ENCODE measurements around the gene FBXO45. TPM values are rescaled to one million over a fixed set of nuclear protein-coding genes. Genes with fewer than 3 reads are reported as not detected.
A peak's percentile ranks its signal among the peaks of the same experiment; 100 is the strongest.
"Not testable (repeated sequence)": the region's sequence is repeated elsewhere in the genome, so short reads cannot be mapped to it uniquely, and the experiment has no call there.

The FBXO45 gene
- total and polyA plus RNA-seq, 12 donors: 1.5 to 8.1 (median 5.1) TPM

GRCh38 chr3:196633555-196634151, 65.2 kb downstream of the FBXO45 start:
- 75 to 88% (median 83%) methylated on average over 11 to 12 of the region's 12 CpGs for WGBS, 4 donors
- no peak for DNase-seq
- no peak for TF ChIP-seq POLR2A (IDR thresholded peaks at IDR 0.05)
- TF ChIP-seq, protein P1, sequence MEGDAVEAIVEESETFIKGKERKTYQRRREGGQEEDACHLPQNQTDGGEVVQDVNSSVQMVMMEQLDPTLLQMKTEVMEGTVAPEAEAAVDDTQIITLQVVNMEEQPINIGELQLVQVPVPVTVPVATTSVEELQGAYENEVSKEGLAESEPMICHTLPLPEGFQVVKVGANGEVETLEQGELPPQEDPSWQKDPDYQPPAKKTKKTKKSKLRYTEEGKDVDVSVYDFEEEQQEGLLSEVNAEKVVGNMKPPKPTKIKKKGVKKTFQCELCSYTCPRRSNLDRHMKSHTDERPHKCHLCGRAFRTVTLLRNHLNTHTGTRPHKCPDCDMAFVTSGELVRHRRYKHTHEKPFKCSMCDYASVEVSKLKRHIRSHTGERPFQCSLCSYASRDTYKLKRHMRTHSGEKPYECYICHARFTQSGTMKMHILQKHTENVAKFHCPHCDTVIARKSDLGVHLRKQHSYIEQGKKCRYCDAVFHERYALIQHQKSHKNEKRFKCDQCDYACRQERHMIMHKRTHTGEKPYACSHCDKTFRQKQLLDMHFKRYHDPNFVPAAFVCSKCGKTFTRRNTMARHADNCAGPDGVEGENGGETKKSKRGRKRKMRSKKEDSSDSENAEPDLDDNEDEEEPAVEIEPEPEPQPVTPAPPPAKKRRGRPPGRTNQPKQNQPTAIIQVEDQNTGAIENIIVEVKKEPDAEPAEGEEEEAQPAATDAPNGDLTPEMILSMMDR (IDR thresholded peaks at IDR 0.05): no peak
- peaks cover 9 to 20% of the 10 kb centered on the region in 2 donors for H3K4me1 ChIP-seq (replicated peaks in 1 of 2)
- H3K4me3 ChIP-seq: no peak overlapping the region
- no peaks in the 10 kb centered on the region for H3K9me3 ChIP-seq (replicated peaks in 1 of 3)
- H3K36me3 ChIP-seq (replicated peaks in 1 of 2): no peaks in the 10 kb centered on the region
- H3K27ac ChIP-seq: peak overlapping the region in 2 of 5 donors; percentile 71 to 75
- H3K27me3 ChIP-seq: no peaks in the 10 kb centered on the region
- intact Hi-C loops (cut with DNase I): no loop called here

DNA sequence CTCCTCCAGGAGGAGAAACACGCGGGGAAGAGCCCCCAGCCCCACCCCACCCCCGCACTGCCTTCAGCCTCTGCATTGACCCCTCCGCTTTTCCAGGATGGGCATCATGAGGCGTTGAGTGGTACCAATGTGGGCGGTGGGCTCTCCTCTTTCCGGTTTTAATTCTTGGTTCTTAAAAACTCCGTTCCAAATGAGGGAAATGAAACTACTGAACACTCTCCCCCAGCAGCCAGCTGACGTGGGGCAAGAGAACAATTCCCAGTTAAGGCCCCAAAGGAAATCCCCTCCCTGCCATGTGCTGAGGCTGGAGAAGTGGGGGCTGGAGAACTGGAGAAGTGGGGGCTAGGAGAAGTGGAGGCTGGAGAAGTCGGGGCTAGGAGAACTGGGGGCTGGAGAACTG, 65.8 kb downstream of the FBXO45 start:
- TF ChIP-seq, protein P1 (IDR thresholded peaks at IDR 0.05): no peak

GRCh38 chr3:196634829-196635228, 66.4 kb downstream of the FBXO45 start:
- TF ChIP-seq POLR2A (IDR thresholded peaks at IDR 0.05): no peak
- TF ChIP-seq, protein P1 (IDR thresholded peaks at IDR 0.05): no peak
- Histone ChIP-seq H3K4me3 (no peak overlapping the region), H3K27me3 (no peaks in the 10 kb centered on the region), H3K36me3 (replicated peaks in 1 of 2) (no peaks in the 10 kb centered on the region), H3K27ac (peak overlapping the region in 1 of 5 donors; percentile 36), H3K9me3 (replicated peaks in 1 of 3) (no peaks in the 10 kb centered on the region), H3K4me1 (replicated peaks in 1 of 2) (peaks cover 9 to 20% of the 10 kb centered on the region in 2 donors)
- WGBS, 4 donors: 73 to 83% (median 77%) methylated on average over 4 to 7 of the region's 7 CpGs
- intact Hi-C loops (cut with DNase I): no loop called here
- DNase-seq: no peak

More for the DNA sequence above, 65.8 kb downstream of the FBXO45 start:
- Histone ChIP-seq H3K27ac (peak overlapping the region in 2 of 5 donors; percentile 12 to 71), H3K36me3 (replicated peaks in 1 of 2) (no peaks in the 10 kb centered on the region), H3K27me3 (no peaks in the 10 kb centered on the region), H3K9me3 (replicated peaks in 1 of 3) (no peaks in the 10 kb centered on the region), H3K4me3 (no peak overlapping the region), H3K4me1 (replicated peaks in 1 of 2) (peaks cover 9 to 20% of the 10 kb centered on the region in 2 donors)
- WGBS, 4 donors: 48 to 71% (median 67%) methylated on average over 7 to 10 of the region's 10 CpGs
- peak in 2 of 7 donors; percentile 26 to 27 for DNase-seq
- intact Hi-C loops (cut with DNase I): no loop called here

DNA sequence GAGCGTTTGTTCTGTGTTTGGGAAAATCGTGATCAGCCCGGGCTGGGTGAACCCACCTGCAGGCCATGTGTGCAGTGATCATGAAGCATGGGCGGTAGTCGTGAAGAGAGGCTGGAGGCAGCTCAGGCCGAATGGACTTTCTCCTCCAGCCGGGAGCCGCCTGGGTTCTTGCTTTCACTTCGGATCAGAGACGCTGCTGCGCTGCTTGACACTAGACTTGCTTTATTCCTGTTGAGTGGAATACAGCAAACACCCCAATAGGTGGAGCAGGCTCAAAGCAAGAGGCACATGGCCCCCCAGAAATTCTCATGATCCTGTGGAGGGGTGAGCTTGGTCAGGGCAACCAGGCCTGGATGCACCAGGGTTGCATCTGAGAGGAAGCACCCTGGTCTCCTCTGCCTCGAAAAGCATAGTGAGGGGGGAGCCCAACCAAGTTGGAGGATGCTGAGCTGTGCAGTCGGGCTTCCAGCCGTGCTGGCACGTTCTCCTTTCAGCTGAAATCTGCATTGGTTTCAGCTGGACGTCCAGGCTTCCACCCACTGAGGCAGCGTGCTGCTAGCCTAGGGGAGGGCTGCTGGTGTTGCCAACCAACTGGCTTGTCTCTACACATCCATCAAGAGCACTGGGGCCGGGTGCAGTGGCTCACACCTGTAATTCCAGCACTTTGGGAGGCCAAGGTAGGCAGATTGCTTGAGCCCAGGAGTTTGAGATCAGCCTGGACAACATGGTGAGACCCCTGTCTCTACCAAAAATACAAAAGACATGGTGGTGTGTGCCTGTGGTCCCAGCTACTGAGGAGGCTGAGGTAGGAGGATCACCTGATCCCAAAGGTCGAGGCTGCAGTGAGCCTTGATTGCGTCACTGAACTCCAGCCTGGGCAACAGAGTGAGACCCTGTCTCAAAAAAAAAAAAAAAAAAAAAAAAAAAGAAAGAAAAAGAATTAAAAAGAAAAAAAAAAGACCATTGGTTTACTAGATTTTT, 68.2 kb downstream of the FBXO45 start:
- Histone ChIP-seq H3K4me1 (replicated peaks in 1 of 2) (peaks cover 9 to 15% of the 10 kb centered on the region in 2 donors), H3K27ac (peak overlapping the region in 1 of 5 donors; percentile 31)
- WGBS, 4 donors: 75 to 81% (median 76%) methylated on average over 14 to 20 of the region's 20 CpGs

GRCh38 chr3:196637941-196638340, 69.5 kb downstream of the FBXO45 start:
- H3K9me3 ChIP-seq (replicated peaks in 1 of 3); H3K4me1 ChIP-seq (replicated peaks in 1 of 2); H3K27me3 ChIP-seq; DNase-seq; intact Hi-C loops (cut with DNase I); H3K27ac ChIP-seq; H3K4me3 ChIP-seq; H3K36me3 ChIP-seq (replicated peaks in 1 of 2): not testable (repeated sequence)
- 81 to 91% (median 81%) methylated on average over 4 of the region's 4 CpGs for WGBS, 4 donors

More for the DNA sequence above, 68.2 kb downstream of the FBXO45 start:
- no peaks in the 10 kb centered on the region for H3K9me3 ChIP-seq (replicated peaks in 1 of 3)
- no peaks in the 10 kb centered on the region for H3K36me3 ChIP-seq (replicated peaks in 1 of 2)
- peak in 1 of 7 donors; percentile 21 for DNase-seq
- H3K27me3 ChIP-seq: peaks cover 4% of the 10 kb centered on the region
- no peak for TF ChIP-seq POLR2A (IDR thresholded peaks at IDR 0.05)
- TF ChIP-seq, protein P1 (IDR thresholded peaks at IDR 0.05): no peak
- H3K4me3 ChIP-seq: no peak overlapping the region
- intact Hi-C loops (cut with DNase I): no loop called here
